Neuronal stem cell (in vitro differentiated cells): Measurements from ENCODE around the gene ACAP2.

Source experiments
- DNase-seq: peaks from one replicate; pipeline ENCODE4 v3.0.0-alpha.2; 2013; ENCODE audit warnings: low spot score
- H2AFZ ChIP-seq: one replicate; pipeline ENCODE4 v1.6.1; 2013; ENCODE audit warnings: mild to moderate bottlenecking, low read length, inconsistent platforms
- H2AK5ac ChIP-seq: 2 replicates; pipeline ENCODE4 v1.6.1; 2013; ENCODE audit warnings: low read depth, mild to moderate bottlenecking, inconsistent platforms, low read length, moderate library complexity, mixed read lengths
- H2BK120ac ChIP-seq: 2 replicates; pipeline ENCODE4 v1.6.1; 2013; ENCODE audit warnings: low read depth, mild to moderate bottlenecking, inconsistent platforms, low read length, moderate library complexity, mixed read lengths
- H2BK12ac ChIP-seq: one replicate; pipeline ENCODE4 v1.6.1; 2013; ENCODE audit warnings: low read length, inconsistent platforms
- H2BK15ac ChIP-seq: 2 replicates; pipeline ENCODE4 v1.6.1; 2013; ENCODE audit warnings: mild to moderate bottlenecking, low read length, inconsistent platforms, mixed read lengths
- H2BK5ac ChIP-seq: one replicate; pipeline ENCODE4 v1.6.1; 2013; ENCODE audit warnings: inconsistent platforms, mild to moderate bottlenecking, low read length, moderate library complexity
- H3K14ac ChIP-seq: one replicate; pipeline ENCODE4 v1.6.1; 2013; ENCODE audit warnings: low read length, inconsistent platforms
- H3K18ac ChIP-seq: 2 replicates; pipeline ENCODE4 v1.6.1; 2013; ENCODE audit warnings: low read length, inconsistent platforms
- H3K23ac ChIP-seq: 2 replicates; pipeline ENCODE4 v1.6.1; 2013; ENCODE audit warnings: low read depth, mild to moderate bottlenecking, mixed read lengths, low read length, inconsistent platforms; ENCODE audit not compliant: poor library complexity
- H3K27ac ChIP-seq: replicated peaks from 3 replicates; pipeline ENCODE4 v1.5.1; 2013; ENCODE audit warnings: low read length, inconsistent platforms
- H3K27me3 ChIP-seq, 3 experiments: 2 replicates each; pipeline ENCODE4 v1.6.1; 2013; ENCODE audit warnings: low read length in 3 of 3, mild to moderate bottlenecking in 2 of 3, inconsistent platforms in 1 of 3, low read depth in 1 of 3, mixed read lengths in 1 of 3, moderate library complexity in 1 of 3; ENCODE audit not compliant: control insufficient read depth in 3 of 3, insufficient read depth in 3 of 3
- H3K36me3 ChIP-seq, 2 donors: replicated peaks in 1 of 2; 2 replicates each; pipeline ENCODE4 v1.6.1; 2013; ENCODE audit warnings: low read length in 2 of 2; ENCODE audit not compliant: control insufficient read depth in 2 of 2, insufficient read depth in 2 of 2
- H3K4ac ChIP-seq: 2 replicates; pipeline ENCODE4 v1.6.1; 2013; ENCODE audit warnings: inconsistent platforms, mild to moderate bottlenecking, low read length, moderate library complexity
- H3K4me1 ChIP-seq, 2 donors: 1 replicate in 1 of 2; 2 replicates in 1 of 2; pipeline ENCODE4 v1.6.1; 2013; ENCODE audit warnings: low read length in 2 of 2, low read depth in 1 of 2; ENCODE audit not compliant: control insufficient read depth in 2 of 2, insufficient read depth in 1 of 2
- H3K4me2 ChIP-seq: one replicate; pipeline ENCODE4 v1.6.1; 2013; ENCODE audit warnings: mild to moderate bottlenecking, low read length, inconsistent platforms; ENCODE audit not compliant: insufficient read depth, poor library complexity, severe bottlenecking
- H3K4me3 ChIP-seq, 2 donors: 2 replicates each; pipeline ENCODE4 v1.5.1; 2013; ENCODE audit warnings: low read length in 2 of 2, mild to moderate bottlenecking in 2 of 2, inconsistent platforms in 1 of 2, moderate library complexity in 1 of 2
- H3K79me1 ChIP-seq: one replicate; pipeline ENCODE4 v1.6.1; 2013; ENCODE audit warnings: low read depth, mild to moderate bottlenecking, inconsistent platforms, low read length, moderate library complexity
- H3K9ac ChIP-seq: one replicate; pipeline ENCODE4 v1.6.1; 2013; ENCODE audit warnings: mild to moderate bottlenecking, low read depth, low read length, inconsistent platforms; ENCODE audit not compliant: poor library complexity
- H3K9me3 ChIP-seq, 2 donors: replicated peaks in 1 of 2; 2 replicates each; pipeline versions ENCODE3 to v1.6.1; 2013; ENCODE audit warnings: low read length in 2 of 2, mild to moderate bottlenecking in 2 of 2, inconsistent platforms in 1 of 2, low read depth in 1 of 2, mixed read lengths in 1 of 2, moderate library complexity in 1 of 2; ENCODE audit not compliant: control insufficient read depth in 2 of 2, insufficient read depth in 1 of 2
- H4K8ac ChIP-seq: one replicate; pipeline ENCODE4 v1.6.1; 2013; ENCODE audit warnings: low read depth, mild to moderate bottlenecking, inconsistent platforms, low read length, moderate library complexity
- H4K91ac ChIP-seq: one replicate; pipeline ENCODE4 v1.6.1; 2013; ENCODE audit warnings: low read length, low read depth, mild to moderate bottlenecking, inconsistent platforms; ENCODE audit not compliant: poor library complexity
- WGBS, 2 donors: extraction: QIAGEN DNeasy Blood & Tissue Kit; methylation state at CpG; one replicate each; pipeline ENCODE4 v1.1.7; 2013; ENCODE audit warnings: missing lambda C conversion rate in 2 of 2, mixed read lengths in 1 of 2; ENCODE audit not compliant: insufficient read length in 2 of 2, insufficient replicate concordance in 1 of 2; ENCODE audit errors: extremely low coverage in 2 of 2; 5-methylcytosine and 5-hydroxymethylcytosine counted together

ACAP2 gene

DNA sequence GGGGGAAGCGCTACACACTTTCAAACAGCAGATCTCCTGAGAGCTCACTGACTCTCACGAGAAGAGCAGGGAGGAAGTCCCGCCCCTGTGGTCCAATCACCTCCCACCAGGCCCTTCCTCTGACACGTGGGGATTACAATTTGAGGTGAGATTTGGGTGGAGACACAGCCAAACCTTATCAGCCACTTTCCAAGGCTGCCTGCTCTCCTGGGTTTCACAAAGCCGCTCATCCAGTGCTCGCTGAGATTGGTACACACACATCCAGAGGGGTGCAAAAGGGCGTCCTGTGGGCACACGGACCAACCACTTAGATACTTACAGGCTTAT is 195.0 kb downstream of the ACAP2 start:
- Histone ChIP-seq H2AK5ac (no peak overlapping the region), H3K18ac (no peak overlapping the region), H3K36me3 (peaks cover 0 to 19% of the 10 kb centered on the region in 2 donors), H3K23ac (no peak overlapping the region), H3K4me2 (no peak overlapping the region), H2BK12ac (no peak overlapping the region), H3K79me1 (peaks cover 10% of the 10 kb centered on the region), H3K4me3 (no peak overlapping the region), H2AFZ (no peak overlapping the region), H3K27ac (no peak overlapping the region), H3K4me1 (peaks cover 3 to 11% of the 10 kb centered on the region in 2 donors), H4K8ac (no peak overlapping the region), H2BK5ac (no peak overlapping the region), H3K27me3 (no peaks in the 10 kb centered on the region), H3K9ac (no peak overlapping the region), H2BK15ac (no peak overlapping the region), H3K14ac (no peak overlapping the region), H2BK120ac (no peak overlapping the region), H4K91ac (no peak overlapping the region), H3K9me3 (peaks cover 3 to 11% of the 10 kb centered on the region in 2 donors), H3K4ac (no peak overlapping the region)
- no peak for DNase-seq
- no CpG with 5 or more reads among the region's 8 CpGs for WGBS, 2 donors

DNA sequence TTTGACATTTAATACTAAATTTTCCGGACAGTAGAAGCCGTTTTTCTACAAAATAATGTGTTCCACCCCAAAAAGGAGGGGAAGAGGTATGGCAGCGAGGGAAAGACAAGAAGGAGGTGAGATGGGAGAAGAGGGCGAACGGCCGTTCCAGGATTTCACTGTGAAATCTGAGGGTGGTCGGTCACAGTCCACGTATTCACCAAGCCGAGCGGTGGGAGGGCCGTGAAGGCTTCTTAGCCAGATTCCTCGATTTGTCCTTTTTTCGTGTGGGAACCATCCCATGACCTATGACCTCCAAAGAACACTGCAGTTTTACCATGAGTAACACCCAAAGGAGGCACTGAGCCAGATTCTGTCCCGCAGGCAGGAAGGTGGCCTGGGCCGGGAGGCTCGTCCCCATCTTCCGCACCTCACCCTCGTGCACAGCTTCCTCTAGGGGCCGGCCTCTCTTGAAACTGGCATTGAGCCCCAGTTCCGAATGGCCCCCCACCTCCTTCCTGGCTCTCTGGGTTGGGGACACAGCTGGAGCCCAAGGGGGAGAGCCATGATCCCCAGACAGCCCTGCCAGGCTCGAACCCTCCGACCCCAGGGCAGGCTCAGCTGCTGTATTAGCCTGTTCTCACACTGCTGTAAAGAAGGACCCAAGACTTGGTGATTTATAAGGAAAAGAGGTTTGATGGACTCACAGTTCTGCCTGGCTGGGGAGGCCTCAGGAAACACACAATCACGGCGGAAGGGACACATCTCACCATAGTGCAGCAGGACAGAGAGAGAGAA is 195.5 kb downstream of the ACAP2 start:
- H3K79me1 ChIP-seq = peaks cover 10% of the 10 kb centered on the region
- H2BK12ac ChIP-seq = no peak overlapping the region
- peaks cover 3 to 11% of the 10 kb centered on the region in 2 donors for H3K9me3 ChIP-seq
- peak overlapping the region; percentile 15 for H3K18ac ChIP-seq
- WGBS, 2 donors = no CpG with 5 or more reads among the region's 24 CpGs
- H2BK15ac ChIP-seq = no peak overlapping the region
- no peak for DNase-seq
- H3K27me3 ChIP-seq = no peaks in the 10 kb centered on the region
- no peak overlapping the region for H2BK5ac ChIP-seq
- H3K9ac ChIP-seq = no peak overlapping the region
- H2AFZ ChIP-seq = no peak overlapping the region
- H3K36me3 ChIP-seq = peaks cover 0 to 19% of the 10 kb centered on the region in 2 donors
- H3K4ac ChIP-seq = no peak overlapping the region
- H3K4me3 ChIP-seq = no peak overlapping the region
- no peak overlapping the region for H3K27ac ChIP-seq
- no peak overlapping the region for H3K14ac ChIP-seq
- peaks cover 0 to 7% of the 10 kb centered on the region in 2 donors for H3K4me1 ChIP-seq
- H4K91ac ChIP-seq = no peak overlapping the region
- H2AK5ac ChIP-seq = no peak overlapping the region
- H2BK120ac ChIP-seq = no peak overlapping the region
- no peak overlapping the region for H3K23ac ChIP-seq
- H4K8ac ChIP-seq = no peak overlapping the region
- no peak overlapping the region for H3K4me2 ChIP-seq

DNA sequence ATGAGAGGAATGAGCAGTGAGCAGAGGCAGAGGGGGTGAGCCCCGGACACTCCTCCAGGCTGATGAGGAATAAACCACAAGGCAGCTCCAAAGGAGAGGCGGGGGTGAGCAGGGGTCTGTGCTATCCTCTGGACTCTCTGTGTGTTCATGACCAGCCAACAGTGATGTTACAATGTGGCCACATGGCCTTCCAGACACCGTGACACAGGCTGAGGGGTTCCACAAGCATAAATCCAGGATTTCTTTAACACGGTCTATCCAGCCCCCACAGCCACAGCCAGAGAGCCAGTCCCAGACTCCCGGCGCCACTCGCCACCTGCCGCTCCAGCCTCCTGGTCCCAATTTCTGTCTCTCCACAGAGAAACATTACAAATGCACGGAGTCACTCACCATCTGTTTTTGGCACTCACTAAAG is 196.2 kb downstream of the ACAP2 start:
- Histone ChIP-seq H3K4me2 (no peak overlapping the region), H4K91ac (no peak overlapping the region), H3K4ac (no peak overlapping the region), H4K8ac (no peak overlapping the region), H2BK5ac (no peak overlapping the region), H3K79me1 (peaks cover 10% of the 10 kb centered on the region), H2AFZ (no peak overlapping the region), H3K4me1 (peaks cover 0 to 4% of the 10 kb centered on the region in 2 donors), H3K9ac (no peak overlapping the region), H2AK5ac (no peak overlapping the region), H3K36me3 (peaks cover 0 to 19% of the 10 kb centered on the region in 2 donors), H2BK15ac (no peak overlapping the region), H3K27ac (no peak overlapping the region), H3K14ac (no peak overlapping the region), H2BK120ac (no peak overlapping the region), H3K23ac (no peak overlapping the region), H3K18ac (no peak overlapping the region), H3K4me3 (no peak overlapping the region), H2BK12ac (no peak overlapping the region), H3K27me3 (no peaks in the 10 kb centered on the region), H3K9me3 (peaks cover 3 to 11% of the 10 kb centered on the region in 2 donors)
- no CpG with 5 or more reads among the region's 9 CpGs for WGBS, 2 donors
- DNase-seq = no peak

DNA sequence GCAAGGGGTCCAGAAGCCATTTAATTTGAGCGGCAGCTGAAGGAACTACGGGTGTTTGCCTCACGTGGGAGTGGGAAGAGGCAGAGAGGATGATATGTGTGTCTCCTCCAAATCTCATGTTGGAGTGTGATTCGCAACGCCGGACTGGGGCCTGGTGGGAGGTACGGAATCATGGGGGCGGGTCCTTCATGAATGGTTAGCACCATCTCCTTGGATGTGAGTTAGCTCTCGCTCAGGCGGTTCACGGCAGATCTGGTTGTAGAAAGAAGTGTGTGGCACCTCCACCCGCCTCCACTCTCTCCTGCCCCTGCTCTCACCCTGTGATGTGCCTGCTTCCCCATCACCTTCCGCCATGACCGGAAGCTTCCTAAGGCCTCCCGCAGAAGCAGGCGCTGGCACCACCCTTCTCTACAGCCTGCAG is 197.3 kb downstream of the ACAP2 start:
- H2AK5ac ChIP-seq = no peak overlapping the region
- peaks cover 3 to 11% of the 10 kb centered on the region in 2 donors for H3K9me3 ChIP-seq
- peaks cover 2% of the 10 kb centered on the region for H3K79me1 ChIP-seq
- no peak overlapping the region for H3K4me2 ChIP-seq
- no peak overlapping the region for H3K23ac ChIP-seq
- H3K4ac ChIP-seq = no peak overlapping the region
- no peak overlapping the region for H4K91ac ChIP-seq
- H3K14ac ChIP-seq = no peak overlapping the region
- H3K27me3 ChIP-seq = no peaks in the 10 kb centered on the region
- no peak overlapping the region for H3K27ac ChIP-seq
- no peak overlapping the region for H2BK5ac ChIP-seq
- H2BK12ac ChIP-seq = no peak overlapping the region
- no CpG with 5 or more reads among the region's 16 CpGs for WGBS, 2 donors
- no peak overlapping the region for H2BK15ac ChIP-seq
- H3K9ac ChIP-seq = no peak overlapping the region
- no peak overlapping the region for H4K8ac ChIP-seq
- peak overlapping the region; percentile 59 for H3K18ac ChIP-seq
- H3K36me3 ChIP-seq = peaks cover 0 to 19% of the 10 kb centered on the region in 2 donors
- no peak overlapping the region for H2AFZ ChIP-seq
- peaks cover 0 to 2% of the 10 kb centered on the region in 2 donors for H3K4me1 ChIP-seq
- H3K4me3 ChIP-seq = no peak overlapping the region
- no peak overlapping the region for H2BK120ac ChIP-seq
- DNase-seq = no peak
